ENCODE measurements around the gene RPGR. TPM values are rescaled to one million over a fixed set of nuclear protein-coding genes. Genes with fewer than 3 reads are reported as not detected.

RPGR gene
- total and polyA plus RNA-seq, 2 experiments from 2014 or later, result 7.4 to 36.3 TPM

DNA sequence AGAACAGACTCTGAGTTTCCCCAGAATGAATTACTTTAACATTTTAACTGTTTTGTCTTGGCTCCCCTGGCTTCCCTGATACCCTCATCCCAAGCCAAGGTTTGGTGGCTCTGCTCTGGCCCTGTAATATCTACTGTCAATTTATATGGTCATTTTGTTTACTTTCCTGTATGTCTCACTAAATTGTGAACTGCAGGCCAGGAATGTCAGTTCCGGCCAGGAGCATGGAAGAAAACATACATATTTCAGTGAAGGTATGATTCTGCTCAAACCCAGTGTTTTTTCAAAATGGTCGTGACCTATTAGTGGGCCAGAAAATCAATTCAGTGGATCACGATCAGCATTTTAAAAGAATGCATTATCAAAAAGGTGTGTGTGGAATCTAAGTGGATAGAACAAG, 1.2 kb downstream of the RPGR start (continued):
- TF ChIP-seq, protein P1, sequence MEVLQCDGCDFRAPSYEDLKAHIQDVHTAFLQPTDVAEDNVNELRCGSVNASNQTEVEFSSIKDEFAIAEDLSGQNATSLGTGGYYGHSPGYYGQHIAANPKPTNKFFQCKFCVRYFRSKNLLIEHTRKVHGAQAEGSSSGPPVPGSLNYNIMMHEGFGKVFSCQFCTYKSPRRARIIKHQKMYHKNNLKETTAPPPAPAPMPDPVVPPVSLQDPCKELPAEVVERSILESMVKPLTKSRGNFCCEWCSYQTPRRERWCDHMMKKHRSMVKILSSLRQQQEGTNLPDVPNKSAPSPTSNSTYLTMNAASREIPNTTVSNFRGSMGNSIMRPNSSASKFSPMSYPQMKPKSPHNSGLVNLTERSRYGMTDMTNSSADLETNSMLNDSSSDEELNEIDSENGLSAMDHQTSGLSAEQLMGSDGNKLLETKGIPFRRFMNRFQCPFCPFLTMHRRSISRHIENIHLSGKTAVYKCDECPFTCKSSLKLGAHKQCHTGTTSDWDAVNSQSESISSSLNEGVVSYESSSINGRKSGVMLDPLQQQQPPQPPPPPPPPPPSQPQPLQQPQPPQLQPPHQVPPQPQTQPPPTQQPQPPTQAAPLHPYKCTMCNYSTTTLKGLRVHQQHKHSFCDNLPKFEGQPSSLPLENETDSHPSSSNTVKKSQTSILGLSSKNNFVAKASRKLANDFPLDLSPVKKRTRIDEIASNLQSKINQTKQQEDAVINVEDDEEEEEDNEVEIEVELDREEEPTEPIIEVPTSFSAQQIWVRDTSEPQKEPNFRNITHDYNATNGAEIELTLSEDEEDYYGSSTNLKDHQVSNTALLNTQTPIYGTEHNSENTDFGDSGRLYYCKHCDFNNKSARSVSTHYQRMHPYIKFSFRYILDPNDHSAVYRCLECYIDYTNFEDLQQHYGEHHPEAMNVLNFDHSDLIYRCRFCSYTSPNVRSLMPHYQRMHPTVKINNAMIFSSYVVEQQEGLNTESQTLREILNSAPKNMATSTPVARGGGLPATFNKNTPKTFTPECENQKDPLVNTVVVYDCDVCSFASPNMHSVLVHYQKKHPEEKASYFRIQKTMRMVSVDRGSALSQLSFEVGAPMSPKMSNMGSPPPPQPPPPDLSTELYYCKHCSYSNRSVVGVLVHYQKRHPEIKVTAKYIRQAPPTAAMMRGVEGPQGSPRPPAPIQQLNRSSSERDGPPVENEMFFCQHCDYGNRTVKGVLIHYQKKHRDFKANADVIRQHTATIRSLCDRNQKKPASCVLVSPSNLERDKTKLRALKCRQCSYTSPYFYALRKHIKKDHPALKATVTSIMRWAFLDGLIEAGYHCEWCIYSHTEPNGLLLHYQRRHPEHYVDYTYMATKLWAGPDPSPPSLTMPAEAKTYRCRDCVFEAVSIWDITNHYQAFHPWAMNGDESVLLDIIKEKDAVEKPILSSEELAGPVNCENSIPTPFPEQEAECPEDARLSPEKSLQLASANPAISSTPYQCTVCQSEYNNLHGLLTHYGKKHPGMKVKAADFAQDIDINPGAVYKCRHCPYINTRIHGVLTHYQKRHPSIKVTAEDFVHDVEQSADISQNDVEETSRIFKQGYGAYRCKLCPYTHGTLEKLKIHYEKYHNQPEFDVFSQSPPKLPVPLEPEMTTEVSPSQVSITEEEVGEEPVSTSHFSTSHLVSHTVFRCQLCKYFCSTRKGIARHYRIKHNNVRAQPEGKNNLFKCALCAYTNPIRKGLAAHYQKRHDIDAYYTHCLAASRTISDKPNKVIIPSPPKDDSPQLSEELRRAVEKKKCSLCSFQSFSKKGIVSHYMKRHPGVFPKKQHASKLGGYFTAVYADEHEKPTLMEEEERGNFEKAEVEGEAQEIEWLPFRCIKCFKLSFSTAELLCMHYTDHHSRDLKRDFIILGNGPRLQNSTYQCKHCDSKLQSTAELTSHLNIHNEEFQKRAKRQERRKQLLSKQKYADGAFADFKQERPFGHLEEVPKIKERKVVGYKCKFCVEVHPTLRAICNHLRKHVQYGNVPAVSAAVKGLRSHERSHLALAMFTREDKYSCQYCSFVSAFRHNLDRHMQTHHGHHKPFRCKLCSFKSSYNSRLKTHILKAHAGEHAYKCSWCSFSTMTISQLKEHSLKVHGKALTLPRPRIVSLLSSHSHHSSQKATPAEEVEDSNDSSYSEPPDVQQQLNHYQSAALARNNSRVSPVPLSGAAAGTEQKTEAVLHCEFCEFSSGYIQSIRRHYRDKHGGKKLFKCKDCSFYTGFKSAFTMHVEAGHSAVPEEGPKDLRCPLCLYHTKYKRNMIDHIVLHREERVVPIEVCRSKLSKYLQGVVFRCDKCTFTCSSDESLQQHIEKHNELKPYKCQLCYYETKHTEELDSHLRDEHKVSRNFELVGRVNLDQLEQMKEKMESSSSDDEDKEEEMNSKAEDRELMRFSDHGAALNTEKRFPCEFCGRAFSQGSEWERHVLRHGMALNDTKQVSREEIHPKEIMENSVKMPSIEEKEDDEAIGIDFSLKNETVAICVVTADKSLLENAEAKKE (CRISPR knock-in tag; IDR thresholded peaks at IDR 0.05), result no peak
- no peak for TF ChIP-seq EZH2 (IDR thresholded peaks at IDR 0.05; ENCODE audit: low read depth, unreplicated experiment)
- TF ChIP-seq, protein P2, sequence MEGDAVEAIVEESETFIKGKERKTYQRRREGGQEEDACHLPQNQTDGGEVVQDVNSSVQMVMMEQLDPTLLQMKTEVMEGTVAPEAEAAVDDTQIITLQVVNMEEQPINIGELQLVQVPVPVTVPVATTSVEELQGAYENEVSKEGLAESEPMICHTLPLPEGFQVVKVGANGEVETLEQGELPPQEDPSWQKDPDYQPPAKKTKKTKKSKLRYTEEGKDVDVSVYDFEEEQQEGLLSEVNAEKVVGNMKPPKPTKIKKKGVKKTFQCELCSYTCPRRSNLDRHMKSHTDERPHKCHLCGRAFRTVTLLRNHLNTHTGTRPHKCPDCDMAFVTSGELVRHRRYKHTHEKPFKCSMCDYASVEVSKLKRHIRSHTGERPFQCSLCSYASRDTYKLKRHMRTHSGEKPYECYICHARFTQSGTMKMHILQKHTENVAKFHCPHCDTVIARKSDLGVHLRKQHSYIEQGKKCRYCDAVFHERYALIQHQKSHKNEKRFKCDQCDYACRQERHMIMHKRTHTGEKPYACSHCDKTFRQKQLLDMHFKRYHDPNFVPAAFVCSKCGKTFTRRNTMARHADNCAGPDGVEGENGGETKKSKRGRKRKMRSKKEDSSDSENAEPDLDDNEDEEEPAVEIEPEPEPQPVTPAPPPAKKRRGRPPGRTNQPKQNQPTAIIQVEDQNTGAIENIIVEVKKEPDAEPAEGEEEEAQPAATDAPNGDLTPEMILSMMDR (conservative IDR thresholded peaks at IDR 0.05; ENCODE audit: low read depth in 2 of 2), result no peak

DNA sequence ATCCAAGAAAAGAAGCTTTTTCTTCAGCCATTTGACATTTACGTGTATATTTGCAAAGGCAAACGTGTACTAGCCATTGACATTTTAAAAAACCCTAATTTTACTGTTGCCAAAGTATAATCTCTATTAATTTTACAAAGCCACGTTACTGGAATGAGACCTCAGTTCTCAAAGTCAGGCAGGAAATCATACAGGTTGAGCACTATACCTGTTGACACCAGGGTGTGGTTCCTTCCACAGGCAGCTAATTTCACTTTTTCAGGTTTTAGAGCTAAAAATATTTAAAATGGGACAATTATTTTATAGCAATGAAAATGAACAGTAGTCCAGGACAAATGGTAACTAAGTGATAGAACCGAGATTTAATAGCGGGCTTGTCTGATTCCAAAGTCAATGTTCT, 6.5 kb downstream of the RPGR start:
- Mint-ChIP-seq H3K27ac (no peak overlapping the region), H3K27me3 (ENCODE audit: insufficient read depth, low read depth, poor library complexity) (no peaks in the 10 kb centered on the region), H3K36me3 (ENCODE audit: low read depth) (no peaks in the 10 kb centered on the region), H3K9me3 (no peaks in the 10 kb centered on the region), H3K4me1 (peaks cover 14% of the 10 kb centered on the region), H3K4me3 (no peak overlapping the region)
- no peaks in the 10 kb centered on the region; the same call in 1 of the 2 replicates for H3K79me2 ChIP-seq (replicated peaks; ENCODE audit: insufficient read depth)
- DNase-seq (ENCODE audit: low spot score) (no peak), ATAC-seq (no peak)
- no peak overlapping the region for H3K4me3 ChIP-seq
- H4K20me1 ChIP-seq (replicated peaks; ENCODE audit: insufficient read depth), result no peaks in the 10 kb centered on the region
- H3K36me3 ChIP-seq (ENCODE audit: insufficient read depth), result no peaks in the 10 kb centered on the region
- H3K4me1 ChIP-seq (ENCODE audit: insufficient read depth), result 0 out of 2 replicates have a peak, but pooled peaks cover 3% of the 10 kb centered on the region
- H2AFZ ChIP-seq, result no peak overlapping the region
- no peaks in the 10 kb centered on the region for H3K9me2 ChIP-seq (ENCODE audit: insufficient read depth)
- no peaks in the 10 kb centered on the region for H3K27me3 ChIP-seq (ENCODE audit: insufficient read depth)
- H3K27ac ChIP-seq (ENCODE audit: low read depth), result no peak overlapping the region
- no peak overlapping the region for H3K4me2 ChIP-seq
- H3F3A ChIP-seq (replicated peaks; ENCODE audit: low read depth), result no peaks in the 10 kb centered on the region
- no peak for TF ChIP-seq ZNF114 (CRISPR knock-in tag; IDR thresholded peaks at IDR 0.05)
- no peak for TF ChIP-seq EZH2 (IDR thresholded peaks at IDR 0.05; ENCODE audit: low read depth, unreplicated experiment)
- no peak for TF ChIP-seq STAT1 (IDR thresholded peaks at IDR 0.05; ENCODE audit: unreplicated experiment)
- TF ChIP-seq EZH2phosphoT487 (IDR thresholded peaks at IDR 0.05; ENCODE audit: unreplicated experiment), result no peak
- TF ChIP-seq, protein P3, sequence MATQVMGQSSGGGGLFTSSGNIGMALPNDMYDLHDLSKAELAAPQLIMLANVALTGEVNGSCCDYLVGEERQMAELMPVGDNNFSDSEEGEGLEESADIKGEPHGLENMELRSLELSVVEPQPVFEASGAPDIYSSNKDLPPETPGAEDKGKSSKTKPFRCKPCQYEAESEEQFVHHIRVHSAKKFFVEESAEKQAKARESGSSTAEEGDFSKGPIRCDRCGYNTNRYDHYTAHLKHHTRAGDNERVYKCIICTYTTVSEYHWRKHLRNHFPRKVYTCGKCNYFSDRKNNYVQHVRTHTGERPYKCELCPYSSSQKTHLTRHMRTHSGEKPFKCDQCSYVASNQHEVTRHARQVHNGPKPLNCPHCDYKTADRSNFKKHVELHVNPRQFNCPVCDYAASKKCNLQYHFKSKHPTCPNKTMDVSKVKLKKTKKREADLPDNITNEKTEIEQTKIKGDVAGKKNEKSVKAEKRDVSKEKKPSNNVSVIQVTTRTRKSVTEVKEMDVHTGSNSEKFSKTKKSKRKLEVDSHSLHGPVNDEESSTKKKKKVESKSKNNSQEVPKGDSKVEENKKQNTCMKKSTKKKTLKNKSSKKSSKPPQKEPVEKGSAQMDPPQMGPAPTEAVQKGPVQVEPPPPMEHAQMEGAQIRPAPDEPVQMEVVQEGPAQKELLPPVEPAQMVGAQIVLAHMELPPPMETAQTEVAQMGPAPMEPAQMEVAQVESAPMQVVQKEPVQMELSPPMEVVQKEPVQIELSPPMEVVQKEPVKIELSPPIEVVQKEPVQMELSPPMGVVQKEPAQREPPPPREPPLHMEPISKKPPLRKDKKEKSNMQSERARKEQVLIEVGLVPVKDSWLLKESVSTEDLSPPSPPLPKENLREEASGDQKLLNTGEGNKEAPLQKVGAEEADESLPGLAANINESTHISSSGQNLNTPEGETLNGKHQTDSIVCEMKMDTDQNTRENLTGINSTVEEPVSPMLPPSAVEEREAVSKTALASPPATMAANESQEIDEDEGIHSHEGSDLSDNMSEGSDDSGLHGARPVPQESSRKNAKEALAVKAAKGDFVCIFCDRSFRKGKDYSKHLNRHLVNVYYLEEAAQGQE (IDR thresholded peaks at IDR 0.05; ENCODE audit: unreplicated experiment), result no peak
- TF ChIP-seq ZNF331 (CRISPR knock-in tag; IDR thresholded peaks at IDR 0.05; ENCODE audit: low read depth), result no peak
- no peak for TF ChIP-seq JUNB (IDR thresholded peaks at IDR 0.05; ENCODE audit: unreplicated experiment)
